SJCRH30 (cell line): Measurements from ENCODE around the gene LRP6. TPM values are rescaled to one million over a fixed set of nuclear protein-coding genes. Genes with fewer than 3 reads are reported as not detected.

Source experiments
- DNase-seq, 2 experiments: peaks; one replicate each; pipeline ENCODE4 v3.0.0-alpha.2; 2015 to 2020
- H3K27ac ChIP-seq: fragments of 250-450 bp; sonication (Bioruptor Pico); 2 replicates; pipeline ENCODE4 v1.5.1; 2020; ENCODE audit warnings: mild to moderate bottlenecking, moderate library complexity
- H3K27me3 ChIP-seq: fragments of 250-450 bp; sonication (Bioruptor Pico); 2 replicates; pipeline ENCODE4 v1.5.1; 2020; ENCODE audit warnings: mild to moderate bottlenecking, moderate library complexity
- H3K36me3 ChIP-seq: fragments of 250-450 bp; sonication (Bioruptor Pico); 2 replicates; pipeline ENCODE4 v1.5.1; 2020; ENCODE audit warnings: mild to moderate bottlenecking, moderate library complexity
- H3K4me1 ChIP-seq: fragments of 250-450 bp; sonication (Bioruptor Pico); 2 replicates; pipeline ENCODE4 v1.5.1; 2020; ENCODE audit warnings: mild to moderate bottlenecking, moderate library complexity
- H3K4me3 ChIP-seq: fragments of 250-450 bp; sonication (Bioruptor Pico); 2 replicates; pipeline ENCODE4 v1.5.1; 2020; ENCODE audit warnings: mild to moderate bottlenecking, moderate library complexity
- H3K9me3 ChIP-seq: fragments of 250-450 bp; sonication (Bioruptor Pico); replicated peaks from 2 replicates; pipeline ENCODE4 v1.5.1; 2020; ENCODE audit warnings: mild to moderate bottlenecking, moderate library complexity
- total RNA-seq: library from RNA; depleted of rRNA; stranded (reverse); fragments of >200 nt; shearing (Covaris generic); gene quantifications from 2 replicates; pipeline ENCODE4 v1.2.3, GENCODE V29; 2014

LRP6 gene
- total RNA-seq, 1 experiment from 2014 or later = 32.2 TPM

GRCh38 chr12:12240662-12241340 is 26.0 kb downstream of the LRP6 start:
- Histone ChIP-seq H3K27ac (peak overlapping the region; percentile 91), H3K4me3 (peak overlapping the region; percentile 39)
- DNase-seq = peak; percentile 53 to 89

GRCh38 chr12:12239127-12239526 is 27.7 kb downstream of the LRP6 start:
- Histone ChIP-seq H3K9me3 (no peaks in the 10 kb centered on the region), H3K4me1 (peaks cover 3% of the 10 kb centered on the region; the same call in 1 of the 2 replicates), H3K36me3 (no peaks in the 10 kb centered on the region; the same call in 1 of the 2 replicates), H3K27me3 (no peaks in the 10 kb centered on the region), H3K27ac (no peak overlapping the region), H3K4me3 (no peak overlapping the region)
- no peak for DNase-seq

More at GRCh38 chr12:12240662-12241340, 26.0 kb downstream of the LRP6 start:
- H3K36me3 ChIP-seq = no peaks in the 10 kb centered on the region; the same call in 1 of the 2 replicates
- no peaks in the 10 kb centered on the region for H3K27me3 ChIP-seq
- H3K4me1 ChIP-seq = peaks cover 3% of the 10 kb centered on the region; the same call in 1 of the 2 replicates
- H3K9me3 ChIP-seq = no peaks in the 10 kb centered on the region

DNA sequence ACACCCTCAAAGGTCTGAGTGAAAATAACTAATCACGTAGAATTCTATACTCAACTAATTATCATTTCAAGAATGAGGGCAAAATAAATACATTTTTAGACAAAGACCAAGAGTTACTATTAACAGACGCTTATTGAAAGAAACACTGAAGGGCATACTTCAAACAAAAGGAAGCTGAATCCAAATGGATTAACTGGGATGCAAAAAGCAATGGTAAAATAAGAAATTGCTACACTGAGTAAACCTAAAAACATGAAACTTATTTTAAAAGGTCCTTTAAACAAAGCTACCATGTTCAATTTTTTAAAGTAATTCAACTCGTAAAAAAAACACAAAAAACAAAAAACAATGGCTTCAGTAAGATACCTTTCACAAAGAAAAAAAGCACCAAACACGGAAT is 28.2 kb downstream of the LRP6 start:
- Histone ChIP-seq H3K36me3 (no peaks in the 10 kb centered on the region), H3K9me3 (no peaks in the 10 kb centered on the region), H3K27ac (no peak overlapping the region), H3K4me3 (no peak overlapping the region), H3K4me1 (peaks cover 3% of the 10 kb centered on the region; the same call in 1 of the 2 replicates), H3K27me3 (no peaks in the 10 kb centered on the region)
- DNase-seq = no peak

GRCh38 chr12:12236896-12237295 is 29.9 kb downstream of the LRP6 start:
- Histone ChIP-seq H3K4me1 (0 out of 2 replicates have a peak, but pooled peaks cover 3% of the 10 kb centered on the region), H3K27me3 (no peaks in the 10 kb centered on the region), H3K4me3 (no peak overlapping the region), H3K9me3 (no peaks in the 10 kb centered on the region), H3K27ac (no peak overlapping the region), H3K36me3 (no peaks in the 10 kb centered on the region)
- DNase-seq = no peak

- DNase-seq = no peak
- Histone ChIP-seq H3K36me3 (no peaks in the 10 kb centered on the region), H3K27me3 (no peaks in the 10 kb centered on the region), H3K27ac (no peak overlapping the region), H3K9me3 (0 out of 2 replicates have a peak, but pooled peaks cover 2% of the 10 kb centered on the region), H3K4me3 (no peak overlapping the region), H3K4me1 (no peaks in the 10 kb centered on the region)
Observed at GRCh38 chr12:12230275-12230674, 36.6 kb downstream of the LRP6 start.

DNA sequence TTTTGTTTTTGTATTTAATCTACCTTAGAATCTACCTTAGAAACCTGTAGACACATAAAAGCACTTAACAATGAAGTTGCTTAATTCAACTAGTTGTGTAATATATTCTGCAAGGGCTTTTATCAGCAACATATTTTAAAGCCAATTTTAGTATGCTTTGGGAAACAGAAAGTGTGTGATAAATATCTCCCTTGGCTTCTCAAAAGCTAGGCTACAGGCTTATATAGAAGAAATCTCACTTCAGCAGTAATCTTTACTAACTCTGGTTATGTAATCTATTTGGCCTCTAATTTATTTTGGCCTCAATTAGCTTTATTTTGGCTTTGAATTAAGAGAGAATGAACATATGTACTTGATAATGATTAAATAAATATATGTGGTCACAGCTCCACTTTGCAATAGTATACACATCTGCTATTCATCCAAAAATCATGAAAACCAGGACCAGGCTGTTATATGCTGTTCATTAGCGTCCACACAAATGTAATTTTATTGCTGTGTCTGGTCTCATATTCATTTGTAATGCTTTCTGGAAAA is 37.2 kb downstream of the LRP6 start:
- DNase-seq = no peak
- 0 out of 2 replicates have a peak, but pooled peaks cover 2% of the 10 kb centered on the region for H3K9me3 ChIP-seq
- no peaks in the 10 kb centered on the region for H3K4me1 ChIP-seq
- H3K27me3 ChIP-seq = no peaks in the 10 kb centered on the region
- H3K27ac ChIP-seq = no peak overlapping the region
- H3K4me3 ChIP-seq = no peak overlapping the region
- no peaks in the 10 kb centered on the region for H3K36me3 ChIP-seq

DNA sequence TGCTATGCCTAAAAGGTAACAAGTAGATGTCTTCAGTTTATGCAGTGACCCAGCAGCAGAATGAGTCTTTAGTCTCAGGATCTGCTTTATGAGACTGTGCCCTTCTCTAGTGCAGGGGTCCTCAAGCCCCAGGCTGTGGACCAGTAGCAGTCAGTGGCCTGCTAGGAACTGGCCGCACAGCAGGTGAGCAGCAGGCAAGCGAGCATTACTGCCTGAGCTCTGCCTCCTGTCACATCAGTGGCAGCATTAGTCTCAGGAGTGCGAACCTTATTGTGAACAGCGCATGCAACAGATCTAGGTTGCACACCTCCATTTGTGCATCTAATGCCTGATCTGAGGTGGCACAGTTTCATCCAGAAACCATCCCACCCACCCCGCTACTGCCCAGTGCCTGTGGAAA is 38.4 kb downstream of the LRP6 start:
- no peak overlapping the region for H3K4me3 ChIP-seq
- H3K27ac ChIP-seq = no peak overlapping the region
- 0 out of 2 replicates have a peak, but pooled peaks cover 2% of the 10 kb centered on the region for H3K9me3 ChIP-seq
- DNase-seq = no peak
- H3K4me1 ChIP-seq = no peaks in the 10 kb centered on the region
- no peaks in the 10 kb centered on the region for H3K27me3 ChIP-seq
- H3K36me3 ChIP-seq = no peaks in the 10 kb centered on the region

DNA sequence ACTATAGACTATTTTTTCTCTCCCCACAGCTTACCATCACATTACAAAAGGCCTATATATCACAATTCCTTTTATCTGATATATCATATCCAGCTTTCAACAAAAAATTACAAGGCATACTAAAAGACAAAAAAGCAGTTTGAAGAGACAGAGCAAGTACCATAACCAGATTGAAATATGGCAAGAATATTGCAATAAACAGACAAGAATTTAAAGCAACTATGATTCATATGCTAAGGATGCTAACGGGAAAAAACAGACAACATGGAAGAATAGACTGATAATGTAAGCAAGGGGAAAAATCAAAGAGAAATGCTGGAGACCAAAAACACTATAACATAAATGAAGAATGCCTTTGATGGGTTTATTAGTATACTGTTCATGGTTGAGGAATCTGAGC is 40.7 kb downstream of the LRP6 start:
- Histone ChIP-seq H3K36me3 (no peaks in the 10 kb centered on the region), H3K4me1 (no peaks in the 10 kb centered on the region; the same call in 1 of the 2 replicates), H3K9me3 (0 out of 2 replicates have a peak, but pooled peaks cover 2% of the 10 kb centered on the region), H3K27me3 (no peaks in the 10 kb centered on the region), H3K27ac (no peak overlapping the region), H3K4me3 (no peak overlapping the region)
- DNase-seq = no peak

DNA sequence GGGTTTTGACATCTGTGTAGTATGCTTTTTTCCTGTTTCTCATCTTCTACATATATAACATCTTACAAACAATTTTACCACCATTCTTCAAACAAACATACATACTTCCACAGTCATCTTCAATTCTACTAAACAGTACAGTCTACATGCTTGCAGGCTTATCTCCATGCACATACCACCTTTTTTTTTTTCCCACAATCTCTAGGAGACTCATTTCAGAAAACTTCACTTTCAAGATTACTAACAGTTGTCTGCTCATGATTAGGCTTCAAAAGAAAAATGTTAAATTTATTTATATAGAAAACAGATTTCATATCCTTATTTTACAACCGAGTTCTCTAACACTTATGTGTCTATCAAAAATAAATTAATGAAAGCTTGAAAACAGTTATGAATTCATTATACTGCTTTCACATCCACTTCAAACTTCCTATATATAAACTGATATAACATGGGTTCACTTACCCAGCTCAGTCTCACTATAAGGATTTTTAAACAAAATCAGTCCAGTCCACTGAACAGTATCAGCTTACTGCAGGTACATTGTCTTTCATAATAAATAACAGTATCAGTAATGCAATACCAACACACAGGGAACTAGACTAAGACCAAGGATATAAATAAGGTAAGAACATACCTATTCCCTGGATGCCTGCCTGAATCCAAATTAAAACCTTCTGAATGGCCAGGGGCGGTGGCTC is 42.5 kb downstream of the LRP6 start:
- no peak for DNase-seq
- Histone ChIP-seq H3K9me3 (0 out of 2 replicates have a peak, but pooled peaks cover 2% of the 10 kb centered on the region), H3K4me3 (no peak overlapping the region), H3K4me1 (no peaks in the 10 kb centered on the region; the same call in 1 of the 2 replicates), H3K27me3 (no peaks in the 10 kb centered on the region), H3K36me3 (no peaks in the 10 kb centered on the region), H3K27ac (no peak overlapping the region)

DNA sequence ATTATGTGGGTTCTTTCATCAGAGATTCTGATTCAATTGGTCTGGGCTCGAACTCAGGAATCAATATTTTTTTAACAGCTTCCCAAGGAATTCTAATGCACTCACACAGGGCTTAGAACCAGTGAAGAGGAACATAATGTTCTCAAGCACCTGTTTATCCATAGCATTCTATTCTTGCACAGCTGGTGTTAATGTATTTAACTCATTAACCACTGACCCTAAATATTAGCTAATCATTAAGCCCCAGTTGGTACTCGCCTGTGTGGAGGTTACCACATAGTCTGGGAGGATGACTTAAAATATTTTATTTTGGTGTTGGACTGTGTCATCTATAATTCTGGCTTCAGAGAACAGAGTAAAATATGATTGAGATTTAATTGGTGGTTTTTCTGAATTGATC is 45.3 kb downstream of the LRP6 start:
- no peak for DNase-seq
- Histone ChIP-seq H3K4me3 (no peak overlapping the region), H3K4me1 (no peaks in the 10 kb centered on the region; the same call in 1 of the 2 replicates), H3K27ac (no peak overlapping the region), H3K36me3 (no peaks in the 10 kb centered on the region), H3K27me3 (no peaks in the 10 kb centered on the region), H3K9me3 (0 out of 2 replicates have a peak, but pooled peaks cover 2% of the 10 kb centered on the region)

- H3K9me3 ChIP-seq = no peaks in the 10 kb centered on the region
- H3K36me3 ChIP-seq = no peaks in the 10 kb centered on the region
- H3K27me3 ChIP-seq = no peaks in the 10 kb centered on the region
- H3K4me3 ChIP-seq = no peak overlapping the region
- H3K27ac ChIP-seq = no peak overlapping the region
- no peak for DNase-seq
- no peaks in the 10 kb centered on the region; the same call in 1 of the 2 replicates for H3K4me1 ChIP-seq
Observed at GRCh38 chr12:12219664-12220063, 47.2 kb downstream of the LRP6 start.

GRCh38 chr12:12217018-12217359 is 49.9 kb downstream of the LRP6 start:
- Histone ChIP-seq H3K36me3 (no peaks in the 10 kb centered on the region), H3K4me3 (no peak overlapping the region), H3K27me3 (no peaks in the 10 kb centered on the region), H3K9me3 (no peaks in the 10 kb centered on the region), H3K4me1 (no peaks in the 10 kb centered on the region; the same call in 1 of the 2 replicates), H3K27ac (no peak overlapping the region)
- DNase-seq = no peak

DNA sequence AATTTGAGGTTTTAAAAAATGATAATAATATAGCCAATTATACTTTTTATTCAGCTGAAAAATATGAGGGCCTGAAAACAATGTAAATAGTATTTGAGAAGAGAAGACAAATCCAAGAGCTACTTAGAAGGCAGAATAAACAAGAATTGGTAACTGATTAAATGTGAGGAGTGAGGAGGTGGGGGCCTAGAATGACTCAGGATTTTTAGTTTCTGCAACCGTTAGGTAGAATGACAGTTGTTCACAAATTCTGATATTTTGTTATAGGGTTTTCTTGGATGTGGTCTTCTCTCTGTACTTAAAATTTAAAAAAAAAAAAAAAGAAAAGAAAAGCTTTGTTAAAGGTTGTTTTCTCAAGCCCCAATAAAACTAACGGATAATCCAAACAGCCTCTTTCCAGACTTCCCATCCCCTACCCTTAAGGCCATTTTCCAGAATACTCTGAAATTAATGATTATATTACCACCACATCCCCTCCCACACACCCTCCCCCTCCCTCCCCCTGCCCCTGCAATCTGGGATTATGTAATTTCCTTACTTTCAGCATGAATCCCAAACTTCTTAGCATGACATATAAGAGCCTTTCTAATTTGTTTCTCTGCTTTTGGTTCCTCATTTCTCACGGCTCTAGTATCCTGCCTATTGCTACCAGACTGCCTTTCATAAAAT is 50.4 kb downstream of the LRP6 start:
- Histone ChIP-seq H3K27me3 (no peaks in the 10 kb centered on the region), H3K27ac (no peak overlapping the region)

DNA sequence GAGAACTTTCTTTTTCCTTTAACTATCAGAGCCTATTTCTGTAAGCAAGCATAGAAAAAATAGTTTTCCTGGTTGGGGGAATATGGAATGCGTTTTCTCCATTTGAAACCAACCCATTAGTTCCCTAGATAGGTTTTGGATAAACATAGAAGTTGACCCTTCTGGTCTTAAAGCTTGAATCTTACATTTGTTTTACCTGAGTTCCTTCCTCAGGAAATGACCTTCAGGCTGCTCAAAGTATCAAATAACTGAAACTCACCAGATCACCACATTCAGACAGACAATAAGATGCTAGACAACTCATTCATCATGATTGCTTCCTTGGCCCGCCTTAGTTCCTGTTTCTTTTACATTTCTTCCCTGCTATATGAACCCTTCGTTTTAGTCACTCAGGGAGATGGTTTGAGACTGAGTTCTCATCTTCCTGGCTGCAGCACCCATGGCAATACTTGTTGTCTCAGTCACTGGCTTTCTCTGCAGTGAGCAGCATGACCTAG is 52.2 kb downstream of the LRP6 start:
- Histone ChIP-seq H3K9me3 (no peaks in the 10 kb centered on the region), H3K27me3 (no peaks in the 10 kb centered on the region), H3K4me3 (no peak overlapping the region), H3K36me3 (no peaks in the 10 kb centered on the region), H3K27ac (no peak overlapping the region), H3K4me1 (no peaks in the 10 kb centered on the region)
- no peak for DNase-seq

More for the DNA sequence above, 50.4 kb downstream of the LRP6 start:
- Histone ChIP-seq H3K4me3 (no peak overlapping the region), H3K4me1 (no peaks in the 10 kb centered on the region; the same call in 1 of the 2 replicates), H3K9me3 (no peaks in the 10 kb centered on the region), H3K36me3 (no peaks in the 10 kb centered on the region)
- DNase-seq = no peak
